ENCODE measurements around the gene PODN.

The PODN gene

GRCh38 chr1:53131590-53131938 lies 69.6 kb downstream of the PODN start:
- H3K27ac ChIP-seq (ENCODE audit: low read length), result no peak overlapping the region
- DNase-seq, result no peak
- H3K9me3 ChIP-seq (replicated peaks; ENCODE audit: insufficient read depth, low read length), result no peaks in the 10 kb centered on the region
- no peak overlapping the region for H2AFZ ChIP-seq (ENCODE audit: low read length)
- no peaks in the 10 kb centered on the region for H3K36me3 ChIP-seq (replicated peaks; ENCODE audit: insufficient read depth, low read length)
- no peaks in the 10 kb centered on the region for H4K20me1 ChIP-seq (ENCODE audit: insufficient read depth, low read length)
- H3K27me3 ChIP-seq (replicated peaks; ENCODE audit: insufficient read depth, low read length), result no peaks in the 10 kb centered on the region
- H3K4me2 ChIP-seq (ENCODE audit: low read depth, low read length), result no peak overlapping the region
- no peaks in the 10 kb centered on the region for H3K4me1 ChIP-seq (ENCODE audit: low read length)
- H3K9ac ChIP-seq (ENCODE audit: low read length), result no peak overlapping the region
- H3K9me2 ChIP-seq (replicated peaks; ENCODE audit: insufficient read depth, low read length), result no peaks in the 10 kb centered on the region
- H3F3A ChIP-seq (ENCODE audit: insufficient read depth, low read length), result no peaks in the 10 kb centered on the region
- TF ChIP-seq EZH2phosphoT487 (IDR thresholded peaks at IDR 0.05; ENCODE audit: low read length), result no peak
- no peak for TF ChIP-seq CTCF (IDR thresholded peaks at IDR 0.05; ENCODE audit: low read length)
- TF ChIP-seq EZH2 (optimal IDR thresholded peaks at IDR 0.05; ENCODE audit: low read depth, low read length), result no peak
- no peaks in the 10 kb centered on the region for H3K79me2 ChIP-seq (ENCODE audit: low read length)
- H3K4me3 ChIP-seq (ENCODE audit: low read length), result no peak overlapping the region

- H3K4me3 ChIP-seq (ENCODE audit: low read length), result no peak overlapping the region
- DNase-seq, result no peak
- H3K36me3 ChIP-seq (replicated peaks; ENCODE audit: insufficient read depth, low read length), result no peaks in the 10 kb centered on the region
- H3F3A ChIP-seq (ENCODE audit: insufficient read depth, low read length), result no peaks in the 10 kb centered on the region
- TF ChIP-seq EZH2 (optimal IDR thresholded peaks at IDR 0.05; ENCODE audit: low read depth, low read length), result no peak
- no peak for TF ChIP-seq CTCF (IDR thresholded peaks at IDR 0.05; ENCODE audit: low read length)
- no peak for TF ChIP-seq EZH2phosphoT487 (IDR thresholded peaks at IDR 0.05; ENCODE audit: low read length)
- H3K9me3 ChIP-seq (replicated peaks; ENCODE audit: insufficient read depth, low read length), result no peaks in the 10 kb centered on the region
- H3K27me3 ChIP-seq (replicated peaks; ENCODE audit: insufficient read depth, low read length), result no peaks in the 10 kb centered on the region
- H3K4me2 ChIP-seq (ENCODE audit: low read depth, low read length), result no peak overlapping the region
- no peak overlapping the region for H3K27ac ChIP-seq (ENCODE audit: low read length)
- no peaks in the 10 kb centered on the region for H3K9me2 ChIP-seq (replicated peaks; ENCODE audit: insufficient read depth, low read length)
- H3K79me2 ChIP-seq (ENCODE audit: low read length), result no peaks in the 10 kb centered on the region
- H3K9ac ChIP-seq (ENCODE audit: low read length), result no peak overlapping the region
- no peaks in the 10 kb centered on the region for H3K4me1 ChIP-seq (ENCODE audit: low read length)
- H4K20me1 ChIP-seq (ENCODE audit: insufficient read depth, low read length), result no peaks in the 10 kb centered on the region
- no peak overlapping the region for H2AFZ ChIP-seq (ENCODE audit: low read length)
These were observed 70.2 kb downstream of the PODN start for GRCh38 chr1:53132176-53132575.

- no peak overlapping the region for H3K4me3 ChIP-seq (ENCODE audit: low read length)
- no peak overlapping the region for H3K27ac ChIP-seq (ENCODE audit: low read length)
- TF ChIP-seq EZH2 (optimal IDR thresholded peaks at IDR 0.05; ENCODE audit: low read depth, low read length) (no peak), EZH2phosphoT487 (IDR thresholded peaks at IDR 0.05; ENCODE audit: low read length) (no peak), CTCF (IDR thresholded peaks at IDR 0.05; ENCODE audit: low read length) (no peak)
- no peaks in the 10 kb centered on the region for H3K27me3 ChIP-seq (replicated peaks; ENCODE audit: insufficient read depth, low read length)
- H3K4me2 ChIP-seq (ENCODE audit: low read depth, low read length), result no peak overlapping the region
- no peaks in the 10 kb centered on the region for H3K4me1 ChIP-seq (ENCODE audit: low read length)
- no peak overlapping the region for H2AFZ ChIP-seq (ENCODE audit: low read length)
- no peaks in the 10 kb centered on the region for H3K79me2 ChIP-seq (ENCODE audit: low read length)
- H3F3A ChIP-seq (ENCODE audit: insufficient read depth, low read length), result no peaks in the 10 kb centered on the region
- no peaks in the 10 kb centered on the region for H3K9me3 ChIP-seq (replicated peaks; ENCODE audit: insufficient read depth, low read length)
- H3K9ac ChIP-seq (ENCODE audit: low read length), result no peak overlapping the region
- no peaks in the 10 kb centered on the region for H4K20me1 ChIP-seq (ENCODE audit: insufficient read depth, low read length)
- H3K36me3 ChIP-seq (replicated peaks; ENCODE audit: insufficient read depth, low read length), result no peaks in the 10 kb centered on the region
- DNase-seq, result no peak
- no peaks in the 10 kb centered on the region for H3K9me2 ChIP-seq (replicated peaks; ENCODE audit: insufficient read depth, low read length)
These were observed 71.4 kb downstream of the PODN start for GRCh38 chr1:53133261-53134041.
